Type B pancreatic cell (in vitro differentiated cells): ENCODE measurements around the gene RPUSD3. TPM values are rescaled to one million over a fixed set of nuclear protein-coding genes. Genes with fewer than 3 reads are reported as not detected.

Source experiments
- DNase-seq: peaks from one replicate; pipeline ENCODE4 v3.0.0; 2021; ENCODE audit warnings: mixed read lengths; ENCODE audit not compliant: unreplicated experiment; ENCODE audit errors: extremely low spot score
- H3K27ac Mint-ChIP-seq: 2 replicates; pipeline ENCODE4 v1.8.0; 2021; ENCODE audit warnings: mild to moderate bottlenecking, mixed read lengths
- H3K27me3 Mint-ChIP-seq: 2 replicates; pipeline ENCODE4 v1.8.0; 2021; ENCODE audit warnings: mixed read lengths
- H3K36me3 Mint-ChIP-seq: 2 replicates; pipeline ENCODE4 v1.8.0; 2021; ENCODE audit warnings: mixed read lengths
- H3K4me1 Mint-ChIP-seq: one replicate; pipeline ENCODE4 v1.8.0; 2021; ENCODE audit warnings: mixed read lengths; ENCODE audit not compliant: unreplicated experiment
- H3K4me3 Mint-ChIP-seq: 2 replicates; pipeline ENCODE4 v1.8.0; 2021; ENCODE audit warnings: mild to moderate bottlenecking, mixed read lengths
- H3K9me3 Mint-ChIP-seq: 2 replicates; pipeline ENCODE4 v1.8.0; 2021; ENCODE audit warnings: mixed read lengths
- total RNA-seq: library from RNA; stranded (reverse); gene quantifications from 2 replicates; pipeline ENCODE4 v1.2.1, GENCODE V29; 2021; ENCODE audit warnings: low replicate concordance
- TF ChIP-seq, protein P1 (sequence below): fragments of 200-600 bp; sonication (generic); conservative IDR thresholded peaks from 2 replicates; pipeline ENCODE4 v1.5.0; 2021; ENCODE audit warnings: antibody characterized with exemption, mild to moderate bottlenecking

RPUSD3 gene
- total RNA-seq, 1 donor from 2014 or later: 55.0 TPM

- H3K9me3 Mint-ChIP-seq: no peaks in the 10 kb centered on the region
- TF ChIP-seq, protein P1, sequence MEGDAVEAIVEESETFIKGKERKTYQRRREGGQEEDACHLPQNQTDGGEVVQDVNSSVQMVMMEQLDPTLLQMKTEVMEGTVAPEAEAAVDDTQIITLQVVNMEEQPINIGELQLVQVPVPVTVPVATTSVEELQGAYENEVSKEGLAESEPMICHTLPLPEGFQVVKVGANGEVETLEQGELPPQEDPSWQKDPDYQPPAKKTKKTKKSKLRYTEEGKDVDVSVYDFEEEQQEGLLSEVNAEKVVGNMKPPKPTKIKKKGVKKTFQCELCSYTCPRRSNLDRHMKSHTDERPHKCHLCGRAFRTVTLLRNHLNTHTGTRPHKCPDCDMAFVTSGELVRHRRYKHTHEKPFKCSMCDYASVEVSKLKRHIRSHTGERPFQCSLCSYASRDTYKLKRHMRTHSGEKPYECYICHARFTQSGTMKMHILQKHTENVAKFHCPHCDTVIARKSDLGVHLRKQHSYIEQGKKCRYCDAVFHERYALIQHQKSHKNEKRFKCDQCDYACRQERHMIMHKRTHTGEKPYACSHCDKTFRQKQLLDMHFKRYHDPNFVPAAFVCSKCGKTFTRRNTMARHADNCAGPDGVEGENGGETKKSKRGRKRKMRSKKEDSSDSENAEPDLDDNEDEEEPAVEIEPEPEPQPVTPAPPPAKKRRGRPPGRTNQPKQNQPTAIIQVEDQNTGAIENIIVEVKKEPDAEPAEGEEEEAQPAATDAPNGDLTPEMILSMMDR: no peak
- H3K4me3 Mint-ChIP-seq: peak overlapping the region; percentile 98
- H3K27ac Mint-ChIP-seq: peak overlapping the region; percentile 48
- peaks cover 14% of the 10 kb centered on the region for H3K4me1 Mint-ChIP-seq
- H3K36me3 Mint-ChIP-seq: peaks cover 24% of the 10 kb centered on the region
- DNase-seq: no peak
- no peaks in the 10 kb centered on the region for H3K27me3 Mint-ChIP-seq
These were observed 49.4 kb downstream of the RPUSD3 start for GRCh38 chr3:9794400-9794799.

- DNase-seq: no peak
- Mint-ChIP-seq H3K27me3 (no peaks in the 10 kb centered on the region), H3K4me3 (peak overlapping the region; percentile 98), H3K36me3 (peaks cover 27% of the 10 kb centered on the region), H3K9me3 (no peaks in the 10 kb centered on the region), H3K4me1 (peaks cover 14% of the 10 kb centered on the region), H3K27ac (peak overlapping the region; percentile 100)
- TF ChIP-seq, protein P1: no peak
These were observed 50.5 kb downstream of the RPUSD3 start for GRCh38 chr3:9793161-9793781.

GRCh38 chr3:9792405-9793160, 51.2 kb downstream of the RPUSD3 start, which contains the start of the genes ARPC4 and TADA3:
Gene ARPC4, plus strand, starts transcription at chr3:9793082. Its CDS starts 40 bp downstream, at chr3:9793122.
Gene TADA3, minus strand, starts transcription at chr3:9792473. Its CDS starts 1,007 bp downstream, at chr3:9791466.
- Mint-ChIP-seq H3K4me3 (peak within 1 kb of the TSS; percentile 98), H3K27me3 (no peaks in the 10 kb centered on the region)
- TF ChIP-seq, protein P1: peak; percentile 47

GRCh38 chr3:9791790-9792404, 51.9 kb downstream of the RPUSD3 start:
- Mint-ChIP-seq H3K27me3 (no peaks in the 10 kb centered on the region), H3K9me3 (no peaks in the 10 kb centered on the region), H3K4me1 (peaks cover 14% of the 10 kb centered on the region), H3K36me3 (peaks cover 22% of the 10 kb centered on the region), H3K27ac (peak overlapping the region; percentile 100), H3K4me3 (peak overlapping the region; percentile 98)
- no peak for DNase-seq
- TF ChIP-seq, protein P1: no peak

More at GRCh38 chr3:9792405-9793160, 51.2 kb downstream of the RPUSD3 start, which contains the start of the genes ARPC4 and TADA3:
- peak; percentile 92 for DNase-seq
- Mint-ChIP-seq H3K27ac (peak within 1 kb of the TSS; percentile 100), H3K4me1 (peaks cover 14% of the 10 kb centered on the region), H3K9me3 (no peaks in the 10 kb centered on the region), H3K36me3 (peaks cover 23% of the 10 kb centered on the region)

- peaks cover 28% of the 10 kb centered on the region for H3K36me3 Mint-ChIP-seq
- DNase-seq: no peak
- H3K27me3 Mint-ChIP-seq: no peaks in the 10 kb centered on the region
- no peak overlapping the region for H3K27ac Mint-ChIP-seq
- peaks cover 14% of the 10 kb centered on the region for H3K4me1 Mint-ChIP-seq
- TF ChIP-seq, protein P1: no peak
- peak overlapping the region; percentile 98 for H3K4me3 Mint-ChIP-seq
- no peaks in the 10 kb centered on the region for H3K9me3 Mint-ChIP-seq
These were observed 52.7 kb downstream of the RPUSD3 start for GRCh38 chr3:9791127-9791526.

Other genes with a start within 250 kb of the RPUSD3 start
- gene MTMR14, start 194.5 kb downstream of the RPUSD3 start, total RNA-seq: 30.0 and 34.7 TPM in 2 replicates
- 0.34 and 0.59 TPM in 2 replicates for gene CPNE9, start 140.2 kb downstream of the RPUSD3 start, total RNA-seq
- gene BRPF1, start 112.3 kb downstream of the RPUSD3 start, total RNA-seq: 22.6 and 28.0 TPM in 2 replicates
- 22.8 and 40.4 TPM in 2 replicates for gene OGG1, start 94.1 kb downstream of the RPUSD3 start, total RNA-seq
- gene CAMK1, start 74.1 kb downstream of the RPUSD3 start, total RNA-seq: 2.7 and 9.1 TPM in 2 replicates
- gene TADA3, start 51.5 kb downstream of the RPUSD3 start, total RNA-seq: 48.4 and 54.3 TPM in 2 replicates
- 131 and 151 TPM in 2 replicates for gene ARPC4, start 50.9 kb downstream of the RPUSD3 start, total RNA-seq
- 25.8 and 42.2 TPM in 2 replicates for gene TTLL3, start 33.7 kb downstream of the RPUSD3 start, total RNA-seq
- gene CIDEC, start 36.2 kb upstream of the RPUSD3 start, total RNA-seq: 0.60 and 1.6 TPM in 2 replicates
- gene JAGN1, start 46.6 kb upstream of the RPUSD3 start, total RNA-seq: 35.4 and 40.4 TPM in 2 replicates
- 13.6 and 24.3 TPM in 2 replicates for gene IL17RE, start 58.8 kb upstream of the RPUSD3 start, total RNA-seq
- 22.6 and 30.0 TPM in 2 replicates for gene IL17RC, start 73.1 kb upstream of the RPUSD3 start, total RNA-seq
- 40.1 and 44.3 TPM in 2 replicates for gene CRELD1, start 89.8 kb upstream of the RPUSD3 start, total RNA-seq
- 8.2 and 11.3 TPM in 2 replicates for gene PRRT3, start 108.4 kb upstream of the RPUSD3 start, total RNA-seq
- 51.8 and 71.9 TPM in 2 replicates for gene EMC3, start 142.8 kb upstream of the RPUSD3 start, total RNA-seq
- gene FANCD2, start 182.4 kb upstream of the RPUSD3 start, total RNA-seq: 17.7 and 38.0 TPM in 2 replicates